Measurements from ENCODE around the gene SDC1.

Gene SDC1

GRCh38 chr2:20208476-20208859 lies 16.5 kb downstream of the SDC1 start:
- TF ChIP-seq CTCF (conservative IDR thresholded peaks at IDR 0.05; ENCODE audit: low read depth, low read length) = no peak
- no peak overlapping the region for H3K4me3 ChIP-seq (ENCODE audit: low read length)
- no peak for DNase-seq (ENCODE audit: low read depth)

GRCh38 chr2:20207051-20207450 lies 17.9 kb downstream of the SDC1 start:
- TF ChIP-seq CTCF (conservative IDR thresholded peaks at IDR 0.05; ENCODE audit: low read depth, low read length) = no peak
- no peak for DNase-seq (ENCODE audit: low read depth)
- H3K4me3 ChIP-seq (ENCODE audit: low read length) = no peak overlapping the region

GRCh38 chr2:20205915-20206524 lies 18.9 kb downstream of the SDC1 start:
- no peak for DNase-seq (ENCODE audit: low read depth)
- peak; percentile 17 for TF ChIP-seq CTCF (conservative IDR thresholded peaks at IDR 0.05; ENCODE audit: low read depth, low read length)
- H3K4me3 ChIP-seq (ENCODE audit: low read length) = no peak overlapping the region

- no peak for DNase-seq (ENCODE audit: low read depth)
- no peak overlapping the region for H3K4me3 ChIP-seq (ENCODE audit: low read length)
- no peak for TF ChIP-seq CTCF (conservative IDR thresholded peaks at IDR 0.05; ENCODE audit: low read depth, low read length)
Observed at GRCh38 chr2:20205069-20205468, 19.9 kb downstream of the SDC1 start.

GRCh38 chr2:20203521-20204225 lies 21.3 kb downstream of the SDC1 start:
- DNase-seq (ENCODE audit: low read depth) = no peak
- H3K4me3 ChIP-seq (ENCODE audit: low read length) = no peak overlapping the region
- TF ChIP-seq CTCF (conservative IDR thresholded peaks at IDR 0.05; ENCODE audit: low read depth, low read length) = no peak

- no peak overlapping the region for H3K4me3 ChIP-seq (ENCODE audit: low read length)
- TF ChIP-seq CTCF (conservative IDR thresholded peaks at IDR 0.05; ENCODE audit: low read depth, low read length) = no peak
- DNase-seq (ENCODE audit: low read depth) = no peak
Observed at GRCh38 chr2:20203072-20203471, 21.9 kb downstream of the SDC1 start.

GRCh38 chr2:20201671-20202070 lies 23.3 kb downstream of the SDC1 start:
- H3K4me3 ChIP-seq (ENCODE audit: low read length) = no peak overlapping the region
- TF ChIP-seq CTCF (conservative IDR thresholded peaks at IDR 0.05; ENCODE audit: low read depth, low read length) = no peak
- no peak for DNase-seq (ENCODE audit: low read depth)

All from retinal pigment epithelial cell (primary cell).